Vagina (tissue), 2 donors: Measurements from ENCODE around the gene DPYD.

Source experiments
- POLR2A ChIP-seq, 2 donors: fragments of 450-650 bp; IDR thresholded peaks; one replicate each; pipeline ENCODE4 v1.6.1; 2017; ENCODE audit warnings: antibody characterized with exemption in 2 of 2, mild to moderate bottlenecking in 2 of 2, moderate library complexity in 2 of 2
- POLR2AphosphoS5 ChIP-seq, 2 donors: sonication (generic); formaldehyde crosslinking; IDR thresholded peaks; one replicate each; pipeline ENCODE4 v1.9.0; 2017; ENCODE audit warnings: antibody characterized with exemption in 2 of 2, mild to moderate bottlenecking in 2 of 2, low read depth in 1 of 2; ENCODE audit not compliant: insufficient read depth in 1 of 2
- TF ChIP-seq, protein P1 (sequence below), 3 experiments: fragments of 450-650 bp in 2 of 3; fragments of 200-600 bp in 1 of 3; sonication (generic) in 1 of 3; IDR thresholded peaks; one replicate each; pipeline ENCODE4 v1.5.1; 2017 to 2019; ENCODE audit warnings: antibody characterized with exemption in 3 of 3, mild to moderate bottlenecking in 2 of 3, moderate library complexity in 2 of 3

DNA sequence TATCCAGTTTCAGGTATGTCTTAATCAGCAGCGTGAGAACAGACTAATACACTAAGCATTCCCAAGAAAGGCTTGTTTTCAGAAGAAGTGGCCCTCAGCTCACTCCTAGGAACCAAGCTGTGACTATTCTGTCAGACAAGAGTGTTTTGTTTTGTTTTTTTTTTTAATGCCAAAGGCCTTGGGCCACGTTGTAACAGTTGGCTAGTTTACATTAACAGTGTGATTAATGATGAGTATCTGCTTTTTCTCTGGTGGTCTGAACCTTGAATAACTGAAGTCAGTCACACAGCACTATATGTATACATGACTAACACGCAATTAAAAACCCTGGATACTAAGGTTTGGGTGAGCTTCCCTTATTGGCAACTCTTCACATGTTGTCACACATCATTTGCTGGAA is 21.9 kb downstream of the DPYD start:
- TF ChIP-seq, protein P1, sequence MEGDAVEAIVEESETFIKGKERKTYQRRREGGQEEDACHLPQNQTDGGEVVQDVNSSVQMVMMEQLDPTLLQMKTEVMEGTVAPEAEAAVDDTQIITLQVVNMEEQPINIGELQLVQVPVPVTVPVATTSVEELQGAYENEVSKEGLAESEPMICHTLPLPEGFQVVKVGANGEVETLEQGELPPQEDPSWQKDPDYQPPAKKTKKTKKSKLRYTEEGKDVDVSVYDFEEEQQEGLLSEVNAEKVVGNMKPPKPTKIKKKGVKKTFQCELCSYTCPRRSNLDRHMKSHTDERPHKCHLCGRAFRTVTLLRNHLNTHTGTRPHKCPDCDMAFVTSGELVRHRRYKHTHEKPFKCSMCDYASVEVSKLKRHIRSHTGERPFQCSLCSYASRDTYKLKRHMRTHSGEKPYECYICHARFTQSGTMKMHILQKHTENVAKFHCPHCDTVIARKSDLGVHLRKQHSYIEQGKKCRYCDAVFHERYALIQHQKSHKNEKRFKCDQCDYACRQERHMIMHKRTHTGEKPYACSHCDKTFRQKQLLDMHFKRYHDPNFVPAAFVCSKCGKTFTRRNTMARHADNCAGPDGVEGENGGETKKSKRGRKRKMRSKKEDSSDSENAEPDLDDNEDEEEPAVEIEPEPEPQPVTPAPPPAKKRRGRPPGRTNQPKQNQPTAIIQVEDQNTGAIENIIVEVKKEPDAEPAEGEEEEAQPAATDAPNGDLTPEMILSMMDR (IDR thresholded peaks at IDR 0.05) = no peak
- TF ChIP-seq POLR2A (IDR thresholded peaks at IDR 0.05) (no peak), POLR2AphosphoS5 (IDR thresholded peaks at IDR 0.05; ENCODE audit: insufficient read depth in 1 of 2, low read depth in 1 of 2) (no peak)
